ENCODE measurements around the gene PRKN. TPM values are rescaled to one million over a fixed set of nuclear protein-coding genes. Genes with fewer than 3 reads are reported as not detected.

The PRKN gene
- total RNA-seq, 1 experiment from 2014 or later, result 2.0 TPM

DNA sequence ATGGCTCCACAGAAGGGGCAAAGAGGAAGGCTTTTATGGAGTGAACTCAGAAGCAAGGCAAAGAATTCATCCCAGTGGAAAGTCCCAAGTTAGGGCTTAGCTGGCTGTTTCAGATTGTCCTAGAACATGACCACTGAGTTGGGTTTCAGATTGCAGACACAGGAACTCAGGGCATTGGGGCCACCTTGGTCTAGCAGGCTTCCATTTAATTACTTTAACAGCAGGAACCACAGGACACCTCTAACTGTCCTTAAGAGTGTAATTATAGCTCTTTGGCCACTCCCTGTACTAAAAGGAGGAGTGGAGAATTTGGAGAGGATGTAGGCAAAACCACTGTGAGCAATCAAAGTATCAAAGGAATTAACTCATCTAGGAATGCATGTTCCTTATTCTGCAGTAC, 1303.1 kb downstream of the PRKN start:
- Histone ChIP-seq H3K27me3 (ENCODE audit: insufficient read depth, low read length) (no peaks in the 10 kb centered on the region), H2AFZ (ENCODE audit: low read length) (no peak overlapping the region), H4K8ac (replicated peaks; ENCODE audit: insufficient read length, low read depth, low read length) (no peak overlapping the region), H3K79me1 (ENCODE audit: insufficient read depth, low read depth, low read length, poor library complexity, severe bottlenecking) (no peaks in the 10 kb centered on the region), H2BK15ac (ENCODE audit: low read depth, low read length) (no peak overlapping the region), H3K79me2 (ENCODE audit: insufficient read depth, low read length) (no peaks in the 10 kb centered on the region), H4K20me1 (ENCODE audit: control insufficient read depth, insufficient read depth, insufficient read length) (no peaks in the 10 kb centered on the region), H3K18ac (ENCODE audit: insufficient read length, low read depth, low read length) (no peak overlapping the region), H3K14ac (ENCODE audit: insufficient read depth, low read length) (no peak overlapping the region), H3K56ac (ENCODE audit: insufficient read length, low read depth, low read length) (no peak overlapping the region), H3K23me2 (ENCODE audit: insufficient read length, low read depth, low read length, poor library complexity, severe bottlenecking) (no peaks in the 10 kb centered on the region), H3K4me2 (ENCODE audit: insufficient read depth, insufficient read length, low read length) (no peak overlapping the region), H3K4ac (ENCODE audit: low read depth, low read length) (no peak overlapping the region), H2BK5ac (ENCODE audit: insufficient read length, low read length) (no peak overlapping the region), H2BK120ac (ENCODE audit: low read depth, low read length, poor library complexity, severe bottlenecking) (no peak overlapping the region), H3K4me1 (ENCODE audit: insufficient read depth, low read length) (no peaks in the 10 kb centered on the region), H3K9me3 (ENCODE audit: control insufficient read depth, low read depth, low read length) (no peaks in the 10 kb centered on the region), H2BK12ac (ENCODE audit: insufficient read length, low read depth, low read length) (no peak overlapping the region), H3K27ac (ENCODE audit: insufficient read length, low read depth, low read length) (no peak overlapping the region), H4K5ac (ENCODE audit: insufficient read length, low read depth, low read length) (no peak overlapping the region), H3T11ph (ENCODE audit: low read length) (no peak overlapping the region), H3K23ac (ENCODE audit: insufficient read length, low read depth, low read length) (no peak overlapping the region), H2AK5ac (ENCODE audit: insufficient read length, low read length) (no peak overlapping the region), H4K91ac (ENCODE audit: insufficient read length, low read depth, low read length) (no peak overlapping the region), H2BK20ac (ENCODE audit: low read depth, low read length, poor library complexity, severe bottlenecking) (no peak overlapping the region), H3K9ac (ENCODE audit: extremely low read depth, insufficient read length, low read length) (no peak overlapping the region)
- Mint-ChIP-seq H3K36me3 (ENCODE audit: insufficient read depth in 1 of 3, low read depth in 3 of 3) (peaks cover 0 to 4% (median under 1%) of the 10 kb centered on the region in 3 experiments; a peak in 4 of 7 replicates), H3K4me3 (no peak overlapping the region), H3K27ac (no peak overlapping the region), H3K27me3 (ENCODE audit: low read depth) (peaks cover 3% of the 10 kb centered on the region), H3K9me3 (peaks cover 9% of the 10 kb centered on the region in 2 experiments; a peak in 4 of 5 replicates), H3K4me1 (no peaks in the 10 kb centered on the region)
- TF ChIP-seq, protein P1, sequence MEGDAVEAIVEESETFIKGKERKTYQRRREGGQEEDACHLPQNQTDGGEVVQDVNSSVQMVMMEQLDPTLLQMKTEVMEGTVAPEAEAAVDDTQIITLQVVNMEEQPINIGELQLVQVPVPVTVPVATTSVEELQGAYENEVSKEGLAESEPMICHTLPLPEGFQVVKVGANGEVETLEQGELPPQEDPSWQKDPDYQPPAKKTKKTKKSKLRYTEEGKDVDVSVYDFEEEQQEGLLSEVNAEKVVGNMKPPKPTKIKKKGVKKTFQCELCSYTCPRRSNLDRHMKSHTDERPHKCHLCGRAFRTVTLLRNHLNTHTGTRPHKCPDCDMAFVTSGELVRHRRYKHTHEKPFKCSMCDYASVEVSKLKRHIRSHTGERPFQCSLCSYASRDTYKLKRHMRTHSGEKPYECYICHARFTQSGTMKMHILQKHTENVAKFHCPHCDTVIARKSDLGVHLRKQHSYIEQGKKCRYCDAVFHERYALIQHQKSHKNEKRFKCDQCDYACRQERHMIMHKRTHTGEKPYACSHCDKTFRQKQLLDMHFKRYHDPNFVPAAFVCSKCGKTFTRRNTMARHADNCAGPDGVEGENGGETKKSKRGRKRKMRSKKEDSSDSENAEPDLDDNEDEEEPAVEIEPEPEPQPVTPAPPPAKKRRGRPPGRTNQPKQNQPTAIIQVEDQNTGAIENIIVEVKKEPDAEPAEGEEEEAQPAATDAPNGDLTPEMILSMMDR (conservative IDR thresholded peaks at IDR 0.05), result no peak
- no peak for DNase-seq
